Measurements from ENCODE around the gene SHCBP1L. TPM values are rescaled to one million over a fixed set of nuclear protein-coding genes. Genes with fewer than 3 reads are reported as not detected.

The SHCBP1L gene
- not detected in 2 replicates for total RNA-seq

DNA sequence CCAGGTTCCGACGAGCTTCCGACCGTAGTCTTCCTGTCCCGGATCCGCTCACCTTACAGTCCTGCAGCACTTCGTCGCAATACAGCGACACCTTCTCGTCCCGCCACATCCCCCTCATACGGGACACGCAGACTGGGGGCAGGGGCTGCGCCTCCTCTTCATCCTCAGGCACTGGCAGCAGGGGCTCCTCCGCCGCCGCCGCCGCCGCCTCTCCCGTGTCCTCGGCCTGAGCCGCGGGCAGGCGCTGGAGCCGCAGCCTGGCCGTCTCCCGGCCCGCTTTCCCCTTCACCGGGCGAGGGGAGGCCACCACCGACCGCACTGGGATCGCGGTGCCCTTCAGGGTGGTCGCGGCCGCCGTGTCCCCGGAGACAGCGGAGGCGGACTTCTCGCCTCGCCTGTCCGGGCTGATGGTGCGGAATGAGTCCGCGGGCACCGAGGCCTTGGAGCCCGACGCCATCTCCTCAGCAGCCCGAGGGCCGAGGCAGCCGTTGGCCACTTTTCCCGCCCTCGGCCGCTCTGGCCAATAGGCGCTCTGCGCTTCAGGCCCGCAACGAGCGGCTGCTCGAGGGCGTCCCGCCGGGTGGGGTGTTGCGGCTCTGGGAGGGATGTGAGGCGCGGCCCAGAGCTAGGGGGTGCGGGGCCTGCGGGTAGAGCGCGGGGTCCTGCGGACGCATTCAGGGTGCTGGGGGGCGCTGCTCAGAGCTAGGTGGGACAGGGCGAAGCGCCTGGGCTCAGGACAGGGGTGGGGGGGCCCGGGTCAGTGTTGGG, at the start of gene SHCBP1L:
Gene SHCBP1L, minus strand, starts transcription at position 490 of the 768 bp plus-strand sequence. Its CDS starts 33 bp downstream, at position 457.

Other genes starting within 250 kb of the SHCBP1L start
- 0.54 and 1.0 TPM in 2 replicates for gene NPL, start 163.4 kb downstream of the SHCBP1L start, total RNA-seq
- gene DHX9, start 113.8 kb downstream of the SHCBP1L start, total RNA-seq: 184 and 231 TPM in 2 replicates
- gene LAMC1, start 70.3 kb upstream of the SHCBP1L start, total RNA-seq: 414 and 644 TPM in 2 replicates
- gene LAMC2, start 233.1 kb upstream of the SHCBP1L start, total RNA-seq: 0.47 and 0.99 TPM in 2 replicates